NB4 (cell line): ENCODE measurements around the gene PDIA3.

Experiments used
- DNase-seq: peaks from one replicate; pipeline ENCODE4 v3.0.0; 2010; ENCODE audit warnings: low read depth
- H3K4me3 ChIP-seq: one replicate; pipeline ENCODE4 v1.5.1; 2011; ENCODE audit warnings: mild to moderate bottlenecking, low read depth, low read length, moderate library complexity
- MYC ChIP-seq: IDR thresholded peaks from 2 replicates; pipeline ENCODE4 v1.6.1; 2011; ENCODE audit warnings: low read depth, low read length
- POLR2A ChIP-seq: IDR thresholded peaks from 2 replicates; pipeline ENCODE4 v1.6.1; 2011; ENCODE audit warnings: mild to moderate bottlenecking; ENCODE audit not compliant: insufficient read length; ENCODE audit errors: extremely low read depth
- TF ChIP-seq, protein P1 (sequence below): IDR thresholded peaks from one replicate; pipeline ENCODE4 v1.5.1; 2012; ENCODE audit warnings: low read depth, low read length
- TF ChIP-seq, protein P2 (sequence below): IDR thresholded peaks from 2 replicates; pipeline ENCODE4 v1.6.1; 2011; ENCODE audit warnings: low read depth, low read length

Gene PDIA3

DNA sequence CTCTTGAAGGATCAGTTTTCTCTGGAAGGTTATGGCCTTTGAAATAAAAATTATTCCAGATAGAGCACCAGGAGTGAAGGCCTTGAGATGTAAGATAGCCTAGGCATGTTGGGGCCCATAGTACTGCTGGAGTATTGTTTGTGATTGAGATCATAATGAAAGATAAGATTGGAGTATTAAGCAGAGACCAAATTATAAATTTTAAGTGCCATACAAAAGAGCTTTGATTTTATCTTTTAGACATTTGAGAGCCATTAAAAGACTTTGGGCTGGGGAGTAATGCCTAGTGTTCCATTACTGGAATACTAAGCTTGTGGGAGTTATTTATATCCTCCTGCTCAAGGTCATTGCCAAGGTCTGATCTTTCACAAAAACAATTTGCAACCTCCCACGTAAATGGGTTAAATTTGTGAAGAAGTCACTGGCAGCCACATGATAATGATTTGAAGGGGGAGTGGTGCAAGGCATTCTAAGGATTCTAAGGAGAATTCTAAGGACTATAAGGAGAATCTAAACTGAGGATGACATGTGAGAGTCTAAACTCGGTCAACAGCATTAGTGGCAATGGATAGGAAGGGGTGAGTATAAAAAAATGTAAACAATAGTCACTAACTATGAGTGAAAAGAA lies 17.7 kb downstream of the PDIA3 start:
- TF ChIP-seq, protein P1, sequence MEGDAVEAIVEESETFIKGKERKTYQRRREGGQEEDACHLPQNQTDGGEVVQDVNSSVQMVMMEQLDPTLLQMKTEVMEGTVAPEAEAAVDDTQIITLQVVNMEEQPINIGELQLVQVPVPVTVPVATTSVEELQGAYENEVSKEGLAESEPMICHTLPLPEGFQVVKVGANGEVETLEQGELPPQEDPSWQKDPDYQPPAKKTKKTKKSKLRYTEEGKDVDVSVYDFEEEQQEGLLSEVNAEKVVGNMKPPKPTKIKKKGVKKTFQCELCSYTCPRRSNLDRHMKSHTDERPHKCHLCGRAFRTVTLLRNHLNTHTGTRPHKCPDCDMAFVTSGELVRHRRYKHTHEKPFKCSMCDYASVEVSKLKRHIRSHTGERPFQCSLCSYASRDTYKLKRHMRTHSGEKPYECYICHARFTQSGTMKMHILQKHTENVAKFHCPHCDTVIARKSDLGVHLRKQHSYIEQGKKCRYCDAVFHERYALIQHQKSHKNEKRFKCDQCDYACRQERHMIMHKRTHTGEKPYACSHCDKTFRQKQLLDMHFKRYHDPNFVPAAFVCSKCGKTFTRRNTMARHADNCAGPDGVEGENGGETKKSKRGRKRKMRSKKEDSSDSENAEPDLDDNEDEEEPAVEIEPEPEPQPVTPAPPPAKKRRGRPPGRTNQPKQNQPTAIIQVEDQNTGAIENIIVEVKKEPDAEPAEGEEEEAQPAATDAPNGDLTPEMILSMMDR: no peak
- TF ChIP-seq, protein P2, sequence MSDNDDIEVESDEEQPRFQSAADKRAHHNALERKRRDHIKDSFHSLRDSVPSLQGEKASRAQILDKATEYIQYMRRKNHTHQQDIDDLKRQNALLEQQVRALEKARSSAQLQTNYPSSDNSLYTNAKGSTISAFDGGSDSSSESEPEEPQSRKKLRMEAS: no peak
- TF ChIP-seq POLR2A (no peak), MYC (no peak)
- DNase-seq: no peak
- no peak overlapping the region for H3K4me3 ChIP-seq

DNA sequence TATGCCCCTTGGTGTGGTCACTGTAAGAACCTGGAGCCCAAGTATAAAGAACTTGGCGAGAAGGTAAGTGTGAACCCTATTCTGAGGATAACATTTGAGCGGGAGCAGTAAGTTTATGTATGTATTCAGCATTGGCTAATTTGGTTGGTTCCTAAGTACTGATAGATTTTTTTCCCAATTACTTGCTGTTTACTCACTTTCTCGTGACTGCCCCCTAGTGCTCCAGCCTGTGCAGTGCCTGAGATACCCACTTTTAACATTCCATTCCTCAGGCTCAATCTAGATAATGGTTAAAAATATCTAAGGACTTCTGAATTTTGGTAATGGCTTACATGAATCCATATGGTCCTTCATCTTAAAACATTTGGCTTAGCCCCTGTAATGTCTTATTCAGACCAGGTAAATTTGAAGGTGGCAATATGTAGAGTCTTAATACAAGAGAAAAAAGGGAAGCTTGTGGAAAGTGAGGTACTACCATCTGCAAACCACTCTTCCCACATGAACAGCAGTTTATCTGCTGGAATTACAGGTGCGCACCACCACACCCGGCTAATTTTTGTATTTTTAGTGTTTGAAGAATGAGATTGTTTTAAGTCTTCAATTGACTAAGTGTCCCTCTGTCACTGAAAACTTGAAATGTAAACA lies 23.5 kb downstream of the PDIA3 start:
- TF ChIP-seq, protein P1: peak; percentile 92
- TF ChIP-seq MYC: no peak
- TF ChIP-seq, protein P2: no peak
- DNase-seq: peak; percentile 70

GRCh38 chr15:43771816-43772215 lies 25.6 kb downstream of the PDIA3 start:
- H3K4me3 ChIP-seq: no peak overlapping the region
- TF ChIP-seq MYC: no peak
- TF ChIP-seq, protein P2: no peak
- DNase-seq: no peak

More for the DNA sequence above, 23.5 kb downstream of the PDIA3 start:
- H3K4me3 ChIP-seq: no peak overlapping the region

GRCh38 chr15:43772624-43773023 lies 26.4 kb downstream of the PDIA3 start:
- TF ChIP-seq MYC (no peak), POLR2A (no peak)
- TF ChIP-seq, protein P1: no peak
- DNase-seq: no peak
- H3K4me3 ChIP-seq: no peak overlapping the region

DNA sequence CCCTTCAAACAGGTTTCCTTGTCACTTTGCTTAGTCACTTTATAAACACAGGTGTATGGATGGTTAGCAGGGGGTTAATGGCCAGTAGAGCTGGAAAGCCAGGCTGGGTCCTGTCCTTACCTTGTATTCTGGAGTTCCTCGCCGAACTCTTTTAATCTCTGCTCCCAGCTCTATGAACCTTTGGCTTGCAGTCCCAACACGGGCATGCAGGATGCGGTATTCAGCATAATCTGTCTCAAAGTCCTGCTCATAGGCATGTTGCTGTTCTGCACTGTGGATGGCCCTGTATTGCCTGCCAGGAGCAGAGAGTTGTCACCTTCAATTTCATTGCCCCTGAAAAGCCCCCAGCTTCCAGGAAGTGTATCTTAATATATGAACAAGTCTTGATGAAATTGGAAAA lies 27.8 kb downstream of the PDIA3 start:
- no peak overlapping the region for H3K4me3 ChIP-seq
- TF ChIP-seq POLR2A: no peak
- no peak for TF ChIP-seq MYC
- DNase-seq: no peak

- DNase-seq: peak; percentile 39
- TF ChIP-seq, protein P2: no peak
- TF ChIP-seq MYC (no peak), POLR2A (no peak)
- TF ChIP-seq, protein P1: no peak
- peak overlapping the region; percentile 74 for H3K4me3 ChIP-seq
Measured at GRCh38 chr15:43775411-43775965, 29.2 kb downstream of the PDIA3 start.
